Keratinocyte (primary cell): ENCODE measurements around the gene CAND2.

Experiments used
- CTCF ChIP-seq, 3 experiments: IDR thresholded peaks in 1 of 3; conservative IDR thresholded peaks in 1 of 3; optimal IDR thresholded peaks in 1 of 3; 2 replicates in 2 of 3; 3 replicates in 1 of 3; pipeline versions ENCODE3 to v1.5.1; 2011; ENCODE audit warnings: low read length in 3 of 3, mild to moderate bottlenecking in 3 of 3, moderate library complexity in 2 of 3, control low read depth in 1 of 3, inconsistent platforms in 1 of 3; ENCODE audit not compliant: insufficient read depth in 2 of 3; ENCODE audit errors: extremely low read depth in 1 of 3
- EZH2 ChIP-seq: IDR thresholded peaks from one replicate; pipeline ENCODE4 v1.6.1; 2012; ENCODE audit warnings: inconsistent platforms, mild to moderate bottlenecking, low read length, moderate library complexity

- TF ChIP-seq CTCF (optimal IDR thresholded peaks at IDR 0.05 in 1 of 3, IDR thresholded peaks at IDR 0.05 in 1 of 3, conservative IDR thresholded peaks at IDR 0.05 in 1 of 3; ENCODE audit: extremely low read depth in 1 of 3, insufficient read depth in 2 of 3, low read length in 3 of 3) (no peak), EZH2 (no peak)
Measured at GRCh38 chr3:12865271-12865670, 68.8 kb downstream of the CAND2 start.
